GM21723 (cell line): ENCODE results near the gene RNFT2.

Experiments
- ATAC-seq: cut with Tn5 transposase; IDR thresholded peaks from one replicate; pipeline ENCODE4 v1.9.1; 2021; ENCODE audit warnings: mild to moderate bottlenecking, moderate library complexity; ENCODE audit not compliant: unreplicated experiment

RNFT2 gene, protein sequence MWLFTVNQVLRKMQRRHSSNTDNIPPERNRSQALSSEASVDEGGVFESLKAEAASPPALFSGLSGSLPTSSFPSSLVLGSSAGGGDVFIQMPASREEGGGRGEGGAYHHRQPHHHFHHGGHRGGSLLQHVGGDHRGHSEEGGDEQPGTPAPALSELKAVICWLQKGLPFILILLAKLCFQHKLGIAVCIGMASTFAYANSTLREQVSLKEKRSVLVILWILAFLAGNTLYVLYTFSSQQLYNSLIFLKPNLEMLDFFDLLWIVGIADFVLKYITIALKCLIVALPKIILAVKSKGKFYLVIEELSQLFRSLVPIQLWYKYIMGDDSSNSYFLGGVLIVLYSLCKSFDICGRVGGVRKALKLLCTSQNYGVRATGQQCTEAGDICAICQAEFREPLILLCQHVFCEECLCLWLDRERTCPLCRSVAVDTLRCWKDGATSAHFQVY

GRCh38 chr12:116737774-116738657 is at the start of gene RNFT2, which contains the start of gene SPRING1:
TSS of gene RNFT2 (plus strand) at chr12:116738315. CDS start at chr12:116740498, 2,183 bp downstream.
TSS of gene SPRING1 (minus strand) at chr12:116738069. CDS start at chr12:116737900, 169 bp downstream.
- ATAC-seq = peak; percentile 95

GRCh38 chr12:116689521-116689920 is 48.6 kb upstream of the RNFT2 start:
- no peak for ATAC-seq

DNA sequence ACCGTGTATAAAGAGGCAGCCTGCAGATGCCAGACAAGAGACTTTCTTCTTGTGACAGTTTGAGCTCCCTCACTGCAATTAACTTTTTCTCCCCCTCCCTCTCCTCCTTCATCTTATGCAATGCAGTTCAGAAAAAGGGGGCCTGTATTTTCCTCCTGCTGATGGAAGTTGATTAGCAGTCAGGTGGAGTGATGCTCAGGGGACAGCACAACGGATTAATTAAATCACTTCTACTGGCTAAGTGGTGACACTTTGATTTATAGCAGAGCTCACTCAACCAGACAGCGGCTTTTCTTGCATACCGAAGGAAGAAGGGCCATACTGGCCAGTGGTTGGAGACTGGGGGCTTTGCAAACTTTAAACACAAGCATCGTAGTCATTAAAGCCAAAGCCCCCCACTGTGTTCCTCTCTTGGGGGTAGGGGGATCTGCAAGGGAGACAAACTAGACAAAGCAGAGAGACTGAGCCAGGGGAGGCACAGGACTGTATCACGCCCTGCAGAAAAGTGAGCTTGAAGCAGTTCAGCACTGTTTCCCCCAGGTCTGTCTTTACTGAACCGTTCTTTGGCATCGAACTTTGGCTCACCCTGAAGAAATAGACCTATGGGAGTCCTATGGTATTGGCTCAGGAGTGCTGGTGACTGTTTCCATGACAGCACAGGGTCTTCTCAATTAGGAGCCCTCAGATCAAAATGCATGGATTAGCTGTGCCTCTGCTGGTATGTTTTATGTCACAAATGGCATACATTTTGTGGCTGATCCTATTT is 48.0 kb upstream of the RNFT2 start:
- no peak for ATAC-seq

- ATAC-seq = no peak
Measured at GRCh38 chr12:116691205-116691604, 46.9 kb upstream of the RNFT2 start.

DNA sequence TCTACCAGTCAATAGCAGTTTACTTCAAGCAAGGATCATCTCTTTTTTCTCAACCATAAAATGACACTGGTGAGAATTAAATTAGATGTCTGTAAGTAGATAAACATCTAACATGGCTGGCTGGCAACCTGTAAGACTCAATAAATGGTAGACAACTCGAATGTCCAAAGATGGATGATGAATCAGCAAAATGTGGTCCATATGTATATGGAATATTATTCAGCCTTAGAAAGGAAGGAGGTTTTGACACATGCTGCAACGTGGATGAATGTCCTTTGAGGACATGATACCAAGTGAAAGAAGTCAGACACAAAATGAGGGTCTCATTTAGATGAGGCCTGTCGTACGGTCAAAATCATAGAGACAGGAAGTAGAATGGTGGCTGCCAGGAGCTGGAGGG is 46.5 kb upstream of the RNFT2 start:
- ATAC-seq = no peak

DNA sequence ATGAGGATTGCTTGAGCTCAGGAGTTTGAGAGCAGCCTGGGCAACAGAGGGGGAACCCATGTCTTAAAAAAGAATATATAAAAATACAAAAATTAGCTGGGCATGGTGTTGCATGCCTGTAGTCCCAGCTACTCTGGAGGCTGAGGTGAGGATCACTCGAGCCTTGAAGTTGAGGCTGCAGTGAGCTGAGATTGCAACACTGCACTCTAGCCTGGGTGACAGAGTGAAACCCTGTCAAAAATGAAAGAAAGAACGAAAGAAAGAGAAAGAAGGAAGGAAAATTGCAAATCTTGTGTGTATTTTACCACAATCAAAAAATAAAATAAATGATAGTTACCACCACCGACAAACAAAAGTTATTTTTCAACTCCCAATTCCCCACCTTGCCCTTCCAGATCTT is 45.5 kb upstream of the RNFT2 start:
- ATAC-seq = no peak

GRCh38 chr12:116693286-116694227 is 44.6 kb upstream of the RNFT2 start:
- ATAC-seq = no peak

GRCh38 chr12:116694653-116695463 is 43.3 kb upstream of the RNFT2 start:
- no peak for ATAC-seq

DNA sequence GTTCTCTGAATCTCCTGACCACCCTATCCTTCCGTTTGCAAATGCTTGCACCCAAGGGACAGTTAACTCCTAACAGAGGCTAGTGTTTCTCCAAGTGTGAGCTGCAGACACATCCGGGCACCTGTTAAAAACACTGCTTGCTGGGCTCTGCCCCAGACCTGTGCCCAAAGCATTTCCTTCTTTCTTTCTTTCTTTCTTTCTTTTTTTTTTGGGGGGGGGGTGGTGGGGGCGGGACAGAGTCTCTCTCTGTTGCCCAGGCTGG is 42.7 kb upstream of the RNFT2 start:
- ATAC-seq = no peak

GRCh38 chr12:116697305-116697704 is 40.8 kb upstream of the RNFT2 start:
- ATAC-seq = no peak

GRCh38 chr12:116697716-116698115 is 40.4 kb upstream of the RNFT2 start:
- ATAC-seq = no peak

- no peak for ATAC-seq
Measured at GRCh38 chr12:116698116-116698515, 40.0 kb upstream of the RNFT2 start.

- no peak for ATAC-seq
Measured at GRCh38 chr12:116698554-116699075, 39.5 kb upstream of the RNFT2 start.

DNA sequence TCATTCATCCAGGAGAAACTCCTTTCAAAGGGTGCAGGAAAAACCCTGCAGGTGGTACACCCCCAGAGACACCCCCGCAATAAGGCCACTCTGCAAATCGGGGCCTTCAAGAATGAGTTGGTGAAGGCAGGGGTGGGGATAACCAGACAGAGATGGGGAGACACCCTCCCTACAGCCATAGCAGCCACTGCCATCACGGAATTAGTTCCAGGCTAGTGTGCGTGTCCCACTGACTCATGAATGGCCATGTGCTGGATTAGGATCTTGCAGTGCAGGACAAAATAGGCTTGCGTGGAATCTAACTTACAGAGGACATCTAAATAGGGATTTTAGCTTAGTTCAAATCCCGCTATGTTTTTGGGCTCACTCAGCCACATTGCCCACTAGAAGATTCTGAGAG is 38.0 kb upstream of the RNFT2 start:
- ATAC-seq = no peak

DNA sequence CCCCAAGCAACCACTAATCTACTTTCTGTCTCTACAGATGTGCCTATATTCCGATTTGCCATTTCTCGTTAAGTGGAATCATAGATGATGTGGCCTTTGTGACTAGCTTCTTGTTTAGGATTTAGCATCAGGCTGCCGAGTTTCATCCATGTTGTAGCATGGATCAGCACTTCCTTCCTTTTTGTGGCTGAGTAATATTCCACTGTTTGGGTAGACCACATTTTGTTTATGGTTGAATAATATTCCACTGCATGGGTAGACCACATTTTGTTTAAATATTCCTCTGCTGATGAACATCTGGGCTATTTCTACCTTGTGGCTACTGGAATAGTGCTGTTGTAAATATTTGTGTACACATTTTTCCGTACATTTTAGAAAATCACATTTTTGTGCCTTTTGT is 36.7 kb upstream of the RNFT2 start:
- no peak for ATAC-seq

DNA sequence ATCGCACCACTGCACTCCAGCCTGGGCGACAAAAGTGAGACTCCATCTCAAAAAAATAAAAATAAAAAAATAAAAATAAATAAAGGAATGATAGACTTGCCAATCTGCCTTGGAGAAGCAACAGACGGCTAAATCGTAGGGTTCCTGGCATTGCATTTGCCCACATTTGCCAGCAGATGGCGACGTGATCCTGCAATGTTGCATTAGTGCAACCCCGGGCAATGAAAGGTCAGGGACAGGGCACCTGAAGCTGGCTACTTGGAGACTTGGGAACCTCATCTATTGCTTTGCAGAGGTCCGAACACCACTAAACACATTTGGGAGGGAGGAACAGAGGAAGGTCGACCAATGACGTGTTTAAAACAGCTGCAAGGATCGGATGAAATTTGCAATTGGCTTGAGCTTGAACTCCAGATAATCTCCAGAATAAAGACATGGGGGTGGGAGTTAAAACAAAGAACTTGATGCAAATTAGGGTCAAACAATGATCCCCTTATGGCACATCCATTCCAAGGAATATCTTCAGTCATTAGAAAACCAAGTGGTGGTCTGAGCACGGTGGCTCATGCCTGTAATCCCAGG is 34.8 kb upstream of the RNFT2 start:
- ATAC-seq = no peak

- ATAC-seq = no peak
Measured at GRCh38 chr12:116707751-116708150, 30.4 kb upstream of the RNFT2 start.

GRCh38 chr12:116708826-116709756 is 29.0 kb upstream of the RNFT2 start:
- peak; percentile 55 for ATAC-seq
